ENCODE results near the gene ESF1.

The ESF1 gene, protein sequence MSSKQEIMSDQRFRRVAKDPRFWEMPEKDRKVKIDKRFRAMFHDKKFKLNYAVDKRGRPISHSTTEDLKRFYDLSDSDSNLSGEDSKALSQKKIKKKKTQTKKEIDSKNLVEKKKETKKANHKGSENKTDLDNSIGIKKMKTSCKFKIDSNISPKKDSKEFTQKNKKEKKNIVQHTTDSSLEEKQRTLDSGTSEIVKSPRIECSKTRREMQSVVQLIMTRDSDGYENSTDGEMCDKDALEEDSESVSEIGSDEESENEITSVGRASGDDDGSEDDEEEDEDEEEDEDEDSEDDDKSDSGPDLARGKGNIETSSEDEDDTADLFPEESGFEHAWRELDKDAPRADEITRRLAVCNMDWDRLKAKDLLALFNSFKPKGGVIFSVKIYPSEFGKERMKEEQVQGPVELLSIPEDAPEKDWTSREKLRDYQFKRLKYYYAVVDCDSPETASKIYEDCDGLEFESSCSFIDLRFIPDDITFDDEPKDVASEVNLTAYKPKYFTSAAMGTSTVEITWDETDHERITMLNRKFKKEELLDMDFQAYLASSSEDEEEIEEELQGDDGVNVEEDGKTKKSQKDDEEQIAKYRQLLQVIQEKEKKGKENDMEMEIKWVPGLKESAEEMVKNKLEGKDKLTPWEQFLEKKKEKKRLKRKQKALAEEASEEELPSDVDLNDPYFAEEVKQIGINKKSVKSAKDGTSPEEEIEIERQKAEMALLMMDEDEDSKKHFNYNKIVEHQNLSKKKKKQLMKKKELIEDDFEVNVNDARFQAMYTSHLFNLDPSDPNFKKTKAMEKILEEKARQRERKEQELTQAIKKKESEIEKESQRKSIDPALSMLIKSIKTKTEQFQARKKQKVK

DNA sequence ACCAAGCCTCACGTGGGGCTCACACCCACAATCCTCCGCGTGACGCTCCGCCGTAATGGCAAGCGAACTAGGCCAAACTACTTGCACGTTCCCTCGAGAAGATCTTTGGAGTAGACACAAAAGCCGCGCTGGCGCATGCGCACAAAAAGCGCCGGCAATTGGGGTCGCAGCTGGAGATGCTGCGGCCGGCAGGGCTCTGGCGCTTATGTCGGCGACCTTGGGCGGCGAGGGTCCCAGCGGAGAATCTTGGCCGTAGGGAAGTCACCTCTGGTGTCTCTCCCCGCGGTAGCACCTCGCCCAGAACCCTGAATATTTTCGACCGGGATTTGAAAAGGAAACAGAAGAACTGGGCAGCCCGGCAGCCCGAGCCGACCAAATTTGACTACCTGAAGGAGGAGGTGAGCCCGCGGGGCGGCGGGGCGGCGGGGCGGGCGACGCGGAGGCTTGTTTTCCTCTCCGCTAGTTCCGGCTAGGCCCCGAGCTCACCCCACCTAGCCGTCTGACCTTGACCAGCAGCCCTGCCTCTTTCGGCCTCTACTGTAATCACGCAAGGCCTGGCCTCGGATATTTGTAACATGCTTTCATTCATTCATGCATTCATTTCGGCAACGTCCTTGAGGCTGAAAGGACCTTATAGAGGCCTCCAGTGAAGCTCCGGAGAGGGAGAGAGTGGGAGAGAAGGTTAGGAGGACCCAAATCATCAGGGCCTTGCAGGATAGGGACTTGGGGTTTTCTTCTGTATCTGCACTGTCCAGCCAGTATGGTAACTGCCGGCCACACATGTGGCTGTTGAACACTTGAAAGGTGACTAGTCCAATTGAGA, at the start of gene ESF1, which contains the start of gene NDUFAF5:
ESF1 (minus strand) TSS at position 27 of the 823 bp plus-strand sequence. CDS start 1,779 bp downstream, outside the sequence.
NDUFAF5 (plus strand) TSS at position 136 of the 823 bp plus-strand sequence; CDS start at position 177, 41 bp downstream.
- DNase-seq (ENCODE audit: low spot score): peak; percentile 93

DNA sequence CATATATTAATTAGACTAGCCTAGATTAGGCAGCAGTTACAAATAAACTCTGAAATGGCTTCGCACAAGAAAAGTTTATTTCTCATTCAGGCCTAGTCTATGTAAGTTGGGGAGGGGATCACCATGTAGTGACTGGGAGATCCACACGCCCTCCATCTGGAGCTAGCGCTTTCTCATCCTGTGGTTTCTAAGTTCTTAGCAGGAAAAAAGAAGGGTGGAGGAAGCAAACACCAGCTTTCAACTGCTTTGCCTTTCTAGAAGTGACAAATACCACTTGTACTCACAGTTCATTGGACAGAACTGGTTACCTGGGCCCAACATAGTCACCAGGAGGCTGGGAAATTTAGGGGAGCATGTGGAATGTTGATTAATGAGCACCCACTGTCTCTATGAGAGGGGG, 46.8 kb upstream of the ESF1 start:
- DNase-seq (ENCODE audit: low spot score): no peak

DNA sequence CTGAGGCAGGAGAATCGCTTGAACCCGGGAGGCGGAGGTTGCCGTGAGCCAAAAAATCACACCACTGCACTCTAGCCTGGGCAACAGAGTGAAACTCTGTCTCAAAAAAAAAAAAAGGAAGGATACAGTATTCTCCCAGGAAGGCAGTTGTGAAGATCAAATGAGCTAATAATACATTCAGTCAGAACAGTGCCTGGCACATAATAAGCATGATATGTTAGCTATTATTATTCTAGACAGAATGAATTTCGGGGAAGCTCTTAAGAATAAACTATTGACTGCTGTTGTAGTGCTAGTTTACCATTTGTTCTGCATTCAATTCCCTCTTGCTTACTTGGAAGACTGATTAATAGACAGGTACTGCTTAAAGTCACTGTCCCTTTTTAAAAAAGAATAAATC, 40.7 kb upstream of the ESF1 start:
- no peak for DNase-seq (ENCODE audit: low spot score)

DNA sequence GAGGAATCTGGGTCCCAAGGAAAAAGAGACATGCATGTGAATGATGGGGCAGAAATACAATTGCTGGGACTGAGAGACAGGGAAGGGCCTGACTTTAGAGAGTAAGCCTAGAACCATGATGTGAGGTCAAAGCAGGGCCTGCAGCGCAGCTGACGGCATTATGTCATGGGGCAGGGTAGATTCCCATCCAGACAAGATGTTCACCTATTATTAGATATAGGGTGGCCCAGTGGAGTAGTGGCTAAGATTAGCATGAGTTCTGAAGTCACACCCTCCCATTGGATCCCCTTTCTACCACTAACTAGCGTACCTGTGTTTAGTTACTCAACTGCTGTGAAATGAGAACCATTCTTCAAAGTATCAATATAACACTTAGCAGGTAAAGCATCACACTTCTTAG, 39.7 kb upstream of the ESF1 start:
- no peak for DNase-seq (ENCODE audit: low spot score)

DNA sequence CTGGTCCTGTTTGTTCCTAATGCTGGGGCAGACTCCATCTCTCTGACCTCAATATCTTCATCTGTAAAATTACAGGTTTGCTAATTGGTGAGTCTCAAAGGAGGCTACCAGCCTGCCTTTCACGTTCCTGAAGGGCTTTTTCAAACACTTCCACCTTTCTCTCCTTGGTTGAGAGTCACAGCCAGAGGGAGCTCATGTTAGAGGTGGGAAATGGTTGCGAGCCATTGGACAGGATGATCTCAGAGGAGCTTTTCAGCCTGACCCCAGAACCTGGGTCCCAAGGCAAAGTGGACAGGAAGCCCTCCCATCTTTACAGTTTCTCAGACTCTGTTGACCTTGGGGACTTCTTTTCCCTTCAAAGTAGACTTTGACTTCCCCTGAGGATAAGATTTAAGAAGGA, 37.7 kb upstream of the ESF1 start:
- DNase-seq (ENCODE audit: low spot score): no peak

DNA sequence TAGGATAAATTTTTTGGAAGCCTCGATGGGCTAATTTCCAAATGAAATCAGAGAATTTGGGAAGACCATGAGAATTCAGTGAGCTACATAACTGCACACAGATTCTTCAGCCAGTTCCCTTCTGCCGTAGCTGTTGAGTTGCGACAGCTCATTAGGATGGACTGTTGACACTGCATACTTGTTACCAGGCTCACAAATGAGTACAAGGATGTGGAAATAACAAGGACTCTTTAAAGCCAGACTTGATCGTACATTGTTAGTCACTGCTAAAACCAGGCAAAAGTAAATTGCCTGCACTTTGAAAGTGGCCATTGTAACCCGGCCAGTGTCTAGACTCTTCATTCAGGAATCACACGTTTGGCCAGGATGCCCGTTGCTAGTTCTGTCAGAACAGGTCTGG, 37.2 kb upstream of the ESF1 start:
- DNase-seq (ENCODE audit: low spot score): no peak

DNA sequence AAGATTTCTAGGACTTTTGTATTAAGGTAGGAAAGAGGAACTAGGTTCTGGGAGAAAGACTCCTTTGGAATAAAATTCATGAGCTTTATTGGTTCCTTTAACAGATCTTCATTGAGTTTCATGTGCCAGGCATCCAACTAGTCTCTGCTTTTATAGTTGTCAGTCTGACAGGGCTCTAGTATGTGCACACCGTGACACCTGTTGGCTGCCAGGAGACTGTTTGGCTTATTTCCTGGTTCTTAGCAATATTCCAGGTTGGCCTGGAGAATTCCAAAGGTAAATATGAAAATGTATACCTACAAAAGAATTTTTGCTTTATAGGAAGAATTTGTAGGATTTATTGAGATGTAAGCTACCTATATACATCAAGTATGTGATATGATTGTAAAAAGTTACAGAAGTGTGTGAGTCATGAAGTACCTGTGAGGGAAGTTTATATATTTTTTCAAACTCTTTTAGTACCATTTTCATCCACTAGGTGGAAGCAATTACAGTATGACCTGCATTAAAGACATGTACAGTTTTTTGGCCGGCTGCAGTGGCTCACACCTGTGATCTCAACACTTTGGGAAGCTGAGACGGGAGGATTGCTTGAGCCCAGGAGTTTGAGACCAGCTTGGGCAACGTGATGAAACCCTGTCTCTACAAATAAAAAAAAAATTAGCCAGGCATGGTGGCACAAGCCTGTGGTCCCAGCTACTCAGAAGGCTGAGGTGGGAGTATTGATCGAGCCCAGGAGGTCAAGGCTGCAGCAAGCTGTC, 35.3 kb upstream of the ESF1 start:
- peak; percentile 45 for DNase-seq (ENCODE audit: low spot score)

DNA sequence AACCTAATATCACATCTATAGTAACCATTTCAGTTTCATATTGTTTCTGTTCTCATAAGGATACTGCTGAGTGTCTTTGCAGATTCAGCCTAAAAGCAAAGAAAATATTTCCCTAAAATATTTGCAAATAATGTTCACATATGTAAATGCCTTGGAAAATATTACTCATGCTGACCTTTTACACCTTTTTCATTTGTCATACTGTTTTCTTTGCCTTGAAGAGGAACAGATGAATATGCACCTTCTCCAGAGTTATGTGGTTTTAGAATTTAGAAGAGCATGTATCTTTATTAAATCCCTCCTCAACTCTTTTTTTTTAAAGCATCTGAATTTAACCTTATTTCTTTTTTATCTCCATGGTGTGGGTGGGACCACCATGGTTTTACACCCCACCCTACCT, 32.6 kb upstream of the ESF1 start:
- no peak for DNase-seq (ENCODE audit: low spot score)

DNA sequence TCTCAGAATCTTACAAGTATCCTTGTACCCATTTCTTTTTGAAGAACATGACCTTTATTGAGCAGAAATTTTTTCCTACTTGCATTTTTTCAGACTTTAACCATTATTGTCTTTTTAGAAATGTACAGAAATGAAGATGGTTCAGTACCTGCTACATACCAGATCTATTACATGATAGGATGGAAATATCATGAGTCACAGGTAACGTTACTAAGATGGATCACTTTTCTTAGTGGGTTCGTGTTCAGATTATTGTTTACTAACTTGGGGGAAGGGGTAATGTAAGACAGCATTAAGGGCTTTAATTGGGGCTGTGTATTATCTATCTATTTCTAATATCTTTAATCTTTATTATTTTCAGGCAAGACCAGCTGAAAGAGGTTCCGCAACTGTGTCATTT, 32.0 kb upstream of the ESF1 start:
- DNase-seq (ENCODE audit: low spot score): no peak

DNA sequence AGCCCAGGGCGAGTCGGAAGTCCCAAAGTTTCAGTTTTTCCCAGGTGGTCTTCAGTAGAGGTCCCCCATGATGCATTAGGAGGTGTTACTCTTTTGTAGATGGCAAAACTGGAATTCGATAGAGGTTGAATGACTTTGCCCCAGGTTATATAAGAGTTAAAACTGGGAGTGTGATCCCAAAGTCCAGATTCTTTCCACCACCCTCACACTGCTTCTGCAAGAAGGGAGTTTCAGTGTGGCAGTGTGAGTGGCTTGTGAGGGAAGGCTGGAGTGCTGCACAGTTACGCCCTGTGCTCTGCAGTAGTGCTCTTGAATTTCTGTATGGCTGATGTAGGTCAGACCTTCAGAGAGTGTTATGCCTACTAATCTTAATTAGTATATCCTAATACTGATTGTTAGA, 30.0 kb upstream of the ESF1 start:
- no peak for DNase-seq (ENCODE audit: low spot score)

DNA sequence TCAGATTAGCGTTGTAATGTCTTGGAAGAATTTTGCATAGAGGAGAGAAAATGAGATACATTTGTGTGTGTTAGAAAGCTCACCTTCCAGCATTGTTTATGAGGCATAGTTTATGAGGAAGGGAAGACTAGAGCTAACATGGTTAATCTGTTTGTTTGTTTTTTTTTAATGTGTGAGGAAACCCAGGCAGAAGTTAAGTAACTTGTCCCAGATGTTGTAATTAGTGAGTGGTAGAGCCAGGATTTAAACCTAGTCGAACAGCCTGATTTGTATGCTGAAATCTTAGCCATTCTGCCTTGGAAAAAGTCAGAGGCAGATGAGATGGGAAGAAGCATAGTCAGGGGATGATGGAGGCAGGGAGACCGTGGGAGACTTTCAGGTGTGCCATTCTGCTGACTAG, 29.2 kb upstream of the ESF1 start:
- DNase-seq (ENCODE audit: low spot score): no peak

DNA sequence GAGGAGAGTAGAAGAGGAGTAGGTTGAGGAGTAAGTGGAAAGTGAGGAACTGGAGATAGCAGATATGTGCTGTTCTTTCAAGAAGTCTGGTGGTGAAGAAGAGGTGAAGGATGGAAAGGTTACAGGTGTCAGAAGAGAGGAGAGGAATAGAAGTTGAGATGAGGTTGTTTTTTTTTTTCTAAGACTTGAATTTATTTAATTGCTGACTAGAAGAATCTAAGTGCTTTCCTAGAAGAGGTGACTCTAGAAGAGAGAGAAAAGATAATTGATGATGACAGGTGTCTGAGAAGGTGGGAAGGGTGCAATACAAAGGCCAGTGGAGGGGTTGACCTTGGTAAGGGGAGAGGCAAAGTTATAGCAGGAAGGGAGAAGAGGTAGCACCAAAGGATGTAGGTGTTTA, 25.7 kb upstream of the ESF1 start:
- no peak for DNase-seq (ENCODE audit: low spot score)

DNA sequence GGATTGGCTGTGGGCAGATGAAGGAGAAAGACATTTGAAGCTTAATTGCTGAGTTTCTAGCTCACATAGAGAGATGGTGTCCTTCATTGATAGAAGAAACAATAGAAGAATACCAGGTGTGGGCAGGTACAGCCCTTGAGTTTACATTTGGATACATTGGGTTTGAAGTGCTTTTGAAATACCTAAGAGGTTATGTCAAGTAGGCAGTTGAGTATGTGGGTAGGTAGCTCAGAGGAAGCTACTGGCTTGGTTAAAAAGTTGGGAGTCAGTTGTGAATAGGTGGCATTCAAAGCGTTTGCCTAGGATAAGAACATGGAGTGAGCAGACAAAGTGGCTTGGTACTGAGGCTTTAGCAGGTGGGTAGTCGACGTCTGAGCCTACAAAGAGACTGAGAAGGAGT, 25.1 kb upstream of the ESF1 start:
- no peak for DNase-seq (ENCODE audit: low spot score)

DNA sequence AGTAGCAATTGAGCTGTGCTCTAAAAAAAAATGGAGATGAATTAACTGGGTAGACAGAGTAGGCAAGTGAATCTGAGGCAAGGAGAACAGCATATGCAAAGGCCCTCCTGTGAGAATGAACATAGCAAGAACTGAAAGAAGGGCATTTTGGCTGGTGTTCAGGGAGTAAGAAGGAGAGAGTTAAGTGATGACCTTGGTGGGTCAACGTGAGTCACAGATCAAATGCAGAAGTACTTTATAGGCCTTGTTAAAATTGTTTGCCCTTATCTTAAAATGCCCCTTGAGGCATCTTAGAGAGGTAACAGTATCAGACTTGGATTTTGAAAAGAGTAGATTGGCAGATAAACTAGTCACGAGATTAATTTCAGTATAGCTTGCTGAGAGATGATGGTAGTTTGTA, 24.7 kb upstream of the ESF1 start:
- DNase-seq (ENCODE audit: low spot score): no peak

DNA sequence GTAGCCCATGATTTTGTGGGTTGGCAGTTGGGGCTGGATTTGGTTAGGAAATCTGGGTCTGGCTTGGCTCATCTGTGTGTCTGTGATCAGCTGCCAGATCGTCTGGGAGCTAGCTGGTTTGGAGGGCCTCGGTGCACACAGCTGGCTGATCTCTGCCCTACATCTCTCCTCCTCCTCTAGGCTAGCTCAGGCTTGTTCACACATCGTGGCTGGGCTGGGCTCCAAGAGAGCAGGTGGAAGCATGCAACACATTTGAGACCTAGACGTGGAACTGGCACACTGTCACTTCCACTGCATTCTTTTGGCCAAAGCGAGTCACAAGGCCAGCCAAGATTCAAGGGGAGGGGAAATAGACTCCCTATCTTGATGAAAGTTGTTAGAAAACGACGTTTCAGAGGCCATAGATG, 16.0 kb upstream of the ESF1 start:
- DNase-seq (ENCODE audit: low spot score): no peak

DNA sequence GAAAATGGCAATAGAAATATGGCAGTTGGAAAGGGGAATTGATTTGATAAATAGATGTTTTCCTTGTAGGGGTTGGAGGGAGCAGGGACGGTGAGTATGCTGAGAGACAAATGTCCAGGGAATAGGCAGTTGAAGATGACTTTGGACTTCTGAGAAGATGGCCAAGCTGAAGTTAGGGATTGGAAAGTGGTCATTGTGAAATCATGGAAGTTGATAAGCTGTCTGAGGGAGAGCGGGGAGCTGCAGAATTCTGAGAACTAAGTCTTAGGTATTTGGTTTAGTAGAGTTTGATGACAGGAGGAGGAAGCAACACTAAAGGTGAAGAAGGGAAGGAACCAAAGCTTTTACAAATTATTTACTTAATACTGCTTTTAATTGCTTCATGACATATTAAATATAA, 15.3 kb upstream of the ESF1 start:
- DNase-seq (ENCODE audit: low spot score): no peak

DNA sequence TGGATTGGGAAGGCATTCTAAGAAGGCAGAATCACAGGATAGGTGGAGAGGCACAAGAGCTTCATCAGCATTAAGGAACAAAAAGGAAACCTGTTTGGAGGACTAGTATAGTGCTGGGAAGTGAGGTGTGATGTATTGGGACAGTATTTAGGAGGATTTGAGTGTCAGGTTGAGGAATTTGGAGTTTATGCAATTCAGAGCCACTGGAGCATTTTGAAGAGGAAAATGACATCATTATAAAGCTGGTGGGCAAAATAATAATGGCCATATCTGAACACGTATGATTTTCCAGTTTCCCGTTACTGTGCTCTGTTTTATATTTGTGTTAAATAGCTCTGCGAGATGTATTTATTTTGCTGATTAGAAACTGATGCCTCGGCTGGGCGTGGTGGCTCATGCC, 14.3 kb upstream of the ESF1 start:
- no peak for DNase-seq (ENCODE audit: low spot score)

DNA sequence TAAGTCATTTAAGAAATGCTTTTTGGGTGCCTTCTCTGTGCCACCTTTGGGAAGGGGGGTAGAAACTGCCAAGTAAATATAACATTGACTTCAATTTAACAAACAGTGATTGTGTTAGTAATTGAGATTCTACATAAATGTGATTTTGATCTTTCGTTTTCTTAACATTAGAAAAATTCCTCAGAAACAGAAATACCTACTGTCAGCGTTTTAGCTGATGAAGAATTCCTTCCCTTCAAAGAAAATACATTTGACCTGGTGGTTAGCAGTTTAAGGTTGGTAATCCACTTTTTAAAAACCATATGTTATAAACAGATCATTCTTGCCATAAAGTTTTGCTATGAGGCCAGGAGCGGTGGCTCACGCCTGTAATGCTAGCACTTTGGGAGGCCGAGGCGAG, 9.9 kb upstream of the ESF1 start:
- no peak for DNase-seq (ENCODE audit: low spot score)

DNA sequence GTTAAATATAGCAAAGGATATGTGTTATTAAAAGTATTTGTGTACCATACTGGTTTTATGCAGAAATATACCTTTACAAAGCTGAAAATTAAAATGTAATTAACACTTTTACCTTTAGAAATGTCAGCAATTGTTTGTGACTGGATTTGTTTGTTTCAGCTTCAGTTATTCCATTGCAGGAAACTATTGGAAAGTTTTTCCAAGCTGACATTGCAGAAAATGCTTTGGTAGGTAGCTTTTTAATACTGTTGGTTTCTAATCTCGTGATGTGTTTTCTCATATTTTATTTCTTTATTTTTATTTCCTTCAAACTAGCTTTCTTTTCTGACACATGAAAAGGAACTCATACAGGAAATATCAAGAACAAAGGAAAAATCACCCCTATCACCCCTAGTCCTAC, 8.3 kb upstream of the ESF1 start:
- DNase-seq (ENCODE audit: low spot score): no peak

DNA sequence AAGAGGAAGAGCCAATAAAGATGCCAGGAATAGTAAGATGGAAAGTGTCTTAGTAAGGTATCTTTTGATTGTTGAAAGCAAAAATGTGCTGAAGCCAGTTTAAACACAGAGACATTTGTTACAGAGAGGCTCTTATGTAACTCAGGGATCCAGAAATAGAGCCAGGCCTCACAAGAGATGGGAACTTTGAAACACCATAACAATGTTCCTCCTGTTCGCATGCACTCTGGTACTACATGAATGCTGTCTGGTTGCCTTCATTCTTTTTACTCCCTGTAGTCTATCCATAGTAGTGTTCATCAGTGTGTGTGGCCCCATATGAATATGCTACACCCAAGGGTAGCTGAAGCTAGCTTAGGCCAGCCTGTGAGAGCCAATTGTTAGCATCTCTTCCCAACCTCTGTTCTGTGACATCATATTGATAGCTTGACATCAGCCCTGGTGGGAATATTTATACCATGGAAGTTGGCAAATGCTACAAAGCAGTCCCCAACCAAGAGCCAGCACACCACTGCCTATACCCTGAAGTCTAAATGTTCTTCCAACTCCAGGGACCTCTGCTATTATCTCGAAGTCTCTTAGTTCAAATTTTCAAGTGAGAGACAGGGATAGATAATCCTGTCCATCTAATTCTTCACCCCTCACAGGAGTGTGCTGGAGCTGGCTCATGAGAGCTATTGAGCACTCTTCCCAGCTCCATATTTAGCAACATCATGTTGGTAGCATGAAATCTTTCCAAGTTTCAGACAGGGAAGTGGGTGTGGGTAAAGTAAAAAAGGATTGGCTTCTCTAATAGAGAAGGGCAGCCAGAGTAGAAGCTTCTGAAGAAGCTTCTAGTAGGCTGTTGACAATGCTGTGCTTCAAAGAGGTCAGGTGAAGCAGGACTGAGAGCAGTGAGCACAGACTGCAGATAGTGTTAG, 7.1 kb upstream of the ESF1 start:
- DNase-seq (ENCODE audit: low spot score): no peak

DNA sequence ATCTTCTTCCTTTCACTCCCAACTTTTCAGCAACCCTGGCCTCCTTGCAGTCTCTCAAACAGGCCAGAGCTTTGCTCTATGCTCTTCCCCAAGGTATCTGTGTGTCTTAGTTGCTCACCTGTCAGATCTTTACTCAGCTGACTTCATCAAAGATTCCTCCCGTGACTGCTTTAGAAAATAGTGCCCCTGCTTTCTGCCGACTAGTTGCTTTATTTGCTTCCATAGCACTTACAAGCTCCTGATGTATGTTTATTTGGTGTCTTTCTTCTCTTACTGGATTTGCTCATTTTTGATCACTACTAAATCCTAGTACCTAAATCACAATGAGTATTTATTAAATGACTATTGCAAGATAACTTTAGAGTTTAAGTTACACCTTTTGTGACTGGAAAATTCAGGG, 6.0 kb upstream of the ESF1 start:
- no peak for DNase-seq (ENCODE audit: low spot score)
